ENCODE results near the gene PLA2G12B.

GRCh38 chr10:72913287-72913686, 41.3 kb downstream of the PLA2G12B start:
- no peak for TF ChIP-seq CTCF (IDR thresholded peaks at IDR 0.05)
- TF ChIP-seq POLR2A (IDR thresholded peaks at IDR 0.05), result no peak
